HFFc6 (cell line): ENCODE measurements around the gene INTS11. TPM values are rescaled to one million over a fixed set of nuclear protein-coding genes. Genes with fewer than 3 reads are reported as not detected.

ENCODE experiments used
- DNase-seq: peaks from one replicate; pipeline ENCODE4 v3.0.0-alpha.2; 2018
- H3K27ac Mint-ChIP-seq: 2 replicates; pipeline ENCODE4 v1.8.0; 2020; ENCODE audit warnings: mild to moderate bottlenecking, mixed read lengths
- H3K27me3 Mint-ChIP-seq: 2 replicates; pipeline ENCODE4 v1.8.0; 2021; ENCODE audit warnings: mild to moderate bottlenecking, moderate library complexity, mixed read lengths; ENCODE audit not compliant: insufficient read depth
- H3K36me3 Mint-ChIP-seq: 2 replicates; pipeline ENCODE4 v1.8.0; 2021; ENCODE audit warnings: low read depth, mixed read lengths
- H3K4me1 Mint-ChIP-seq: 2 replicates; pipeline ENCODE4 v1.8.0; 2020; ENCODE audit warnings: low read depth, mixed read lengths
- H3K4me3 Mint-ChIP-seq: 2 replicates; pipeline ENCODE4 v1.8.0; 2020; ENCODE audit warnings: mild to moderate bottlenecking, moderate library complexity, mixed read lengths
- H3K9me3 Mint-ChIP-seq: 2 replicates; pipeline ENCODE4 v1.8.0; 2020; ENCODE audit warnings: mild to moderate bottlenecking, mixed read lengths
- CTCF ChIP-seq: fragments of 200-600 bp; sonication (generic); IDR thresholded peaks from 2 replicates; pipeline ENCODE4 v1.5.0; 2021; ENCODE audit warnings: antibody characterized with exemption, mild to moderate bottlenecking
- total RNA-seq, 6 experiments: library from RNA; stranded (reverse); fragmentation: NEBNext Ultra II Directional; extraction: Animal tissue kit (Norgen Biotek cat#: 25700); gene quantifications; 2 replicates in 1 of 6; 3 replicates in 5 of 6; pipeline ENCODE4 v1.2.3, GENCODE V29; 2021

Gene INTS11
- total RNA-seq, 6 experiments from 2014 or later: 65.6 to 78.3 (median 69.8) TPM

GRCh38 chr1:1272341-1273208 lies 51.9 kb downstream of the INTS11 start:
- Mint-ChIP-seq H3K4me3 (peak overlapping the region; percentile 91), H3K27me3 (peaks cover 4% of the 10 kb centered on the region), H3K36me3 (peaks cover 34% of the 10 kb centered on the region), H3K9me3 (no peaks in the 10 kb centered on the region), H3K4me1 (peaks cover 39% of the 10 kb centered on the region), H3K27ac (peak overlapping the region; percentile 89)
- no peak for DNase-seq
- no peak for TF ChIP-seq CTCF

GRCh38 chr1:1270813-1271212 lies 53.6 kb downstream of the INTS11 start:
- DNase-seq: no peak
- H3K36me3 Mint-ChIP-seq: peaks cover 38% of the 10 kb centered on the region
- H3K27me3 Mint-ChIP-seq: peaks cover 5% of the 10 kb centered on the region
- H3K4me3 Mint-ChIP-seq: peak overlapping the region; percentile 81
- H3K4me1 Mint-ChIP-seq: peaks cover 49% of the 10 kb centered on the region
- no peak for TF ChIP-seq CTCF
- H3K27ac Mint-ChIP-seq: peak overlapping the region; percentile 84
- no peaks in the 10 kb centered on the region for H3K9me3 Mint-ChIP-seq

- H3K27ac Mint-ChIP-seq: no peak overlapping the region
- peaks cover 10% of the 10 kb centered on the region for H3K27me3 Mint-ChIP-seq
- DNase-seq: no peak
- peaks cover 64% of the 10 kb centered on the region for H3K4me1 Mint-ChIP-seq
- H3K9me3 Mint-ChIP-seq: no peaks in the 10 kb centered on the region
- no peak for TF ChIP-seq CTCF
- peaks cover 44% of the 10 kb centered on the region for H3K36me3 Mint-ChIP-seq
- no peak overlapping the region for H3K4me3 Mint-ChIP-seq
Measured at GRCh38 chr1:1268284-1268682, 56.2 kb downstream of the INTS11 start.

- TF ChIP-seq CTCF: no peak
- Mint-ChIP-seq H3K36me3 (peaks cover 39% of the 10 kb centered on the region), H3K27ac (peak overlapping the region; percentile 79), H3K9me3 (no peaks in the 10 kb centered on the region), H3K4me1 (peaks cover 62% of the 10 kb centered on the region), H3K4me3 (no peak overlapping the region), H3K27me3 (peaks cover 10% of the 10 kb centered on the region)
- no peak for DNase-seq
Measured at GRCh38 chr1:1267488-1268283, 56.8 kb downstream of the INTS11 start.

- no peaks in the 10 kb centered on the region for H3K9me3 Mint-ChIP-seq
- H3K4me3 Mint-ChIP-seq: peak overlapping the region; percentile 67
- peak; percentile 77 for TF ChIP-seq CTCF
- peak overlapping the region; percentile 99 for H3K27ac Mint-ChIP-seq
- H3K27me3 Mint-ChIP-seq: peaks cover 13% of the 10 kb centered on the region
- peaks cover 26% of the 10 kb centered on the region for H3K36me3 Mint-ChIP-seq
- peak; percentile 100 for DNase-seq
- H3K4me1 Mint-ChIP-seq: peaks cover 46% of the 10 kb centered on the region
Measured at GRCh38 chr1:1264868-1265272, 59.6 kb downstream of the INTS11 start.
